A549 (cell line): ENCODE data around the gene GRM5. TPM values are rescaled to one million over a fixed set of nuclear protein-coding genes. Genes with fewer than 3 reads are reported as not detected.
"Not testable (repeated sequence)": the region's sequence is repeated elsewhere in the genome, so short reads cannot be mapped to it uniquely, and the experiment has no call there.

Experiments
- ATAC-seq, 2 experiments: fragments of 200-7000 bp in 1 of 2; fragments of >200 bp in 1 of 2; cut with Nextera tagmentation in 1 of 2; cut with Tn5 transposase in 1 of 2; 3 replicates each; pipeline versions ENCODE4 v1.8.0 to v1.9.1; 2018 to 2020; ENCODE audit warnings: mild to moderate bottlenecking in 1 of 2, moderate library complexity in 1 of 2
- CTCF ChIA-PET: fragments of 300-600 bp; sonication (Branson Sonifier 250); formaldehyde crosslinking; extraction: SDS; loops from one replicate; lab custom pipeline; 2021; ENCODE audit warnings: antibody characterized with exemption, inconsistent platforms; lab: Yijun Ruan, JAX
- POLR2A ChIA-PET: fragments of 350-600 bp; formaldehyde crosslinking; extraction: SDS; loops from one replicate; lab custom pipeline; 2021; ENCODE audit warnings: antibody characterized with exemption, inconsistent platforms; lab: Yijun Ruan, JAX
- DNase-seq, 2 experiments: peaks; one replicate each; pipeline versions ENCODE4 v3.0.0 to v3.0.0-alpha.2; 2011 to 2016; ENCODE audit warnings: low read depth in 1 of 2, low spot score in 1 of 2
- FAIRE-seq: peaks from 2 replicates; lab custom pipeline; 2011; peaks lifted over from hg19 to GRCh38; lab: Jason Lieb, UNC
- H3K27ac ChIP-seq, 2 experiments: fragments of >200 bp; sonication (Bioruptor Twin); formaldehyde crosslinking; 3 replicates each; pipeline ENCODE4 v1.5.1; 2016 to 2017
- H3K4me1 ChIP-seq: fragments of >200 bp; sonication (Bioruptor Twin); formaldehyde crosslinking; 3 replicates; pipeline ENCODE4 v1.6.1; 2016
- H3K4me2 ChIP-seq: fragments of >200 bp; sonication (Bioruptor Twin); formaldehyde crosslinking; 3 replicates; pipeline ENCODE4 v1.6.1; 2016
- H3K4me3 ChIP-seq: fragments of >200 bp; sonication (Bioruptor Twin); formaldehyde crosslinking; 3 replicates; pipeline ENCODE4 v1.5.1; 2016
- H3K9me3 ChIP-seq: fragments of >200 bp; sonication (Bioruptor Twin); formaldehyde crosslinking; 3 replicates; pipeline ENCODE4 v1.6.1; 2016
- BCL3 ChIP-seq: fragments of >200 bp; sonication (Bioruptor Twin); formaldehyde crosslinking; IDR thresholded peaks from 3 replicates; pipeline ENCODE4 v1.6.1; 2016
- CBX8 ChIP-seq: fragments of 200-600 bp; sonication (generic); IDR thresholded peaks from 2 replicates; pipeline ENCODE4 v1.6.1; 2016
- CHD2 ChIP-seq: fragments of 150-350 bp; IDR thresholded peaks from 2 replicates; pipeline ENCODE4 v1.6.1; 2014; ENCODE audit warnings: low read length; ENCODE audit not compliant: partially characterized antibody
- CTCF ChIP-seq: fragments of >200 bp; sonication (Bioruptor Twin); formaldehyde crosslinking; IDR thresholded peaks from 3 replicates; pipeline ENCODE4 v1.5.1; 2016
- E2F6 ChIP-seq: IDR thresholded peaks from 2 replicates; pipeline ENCODE4 v1.6.1; 2012; ENCODE audit warnings: low read depth, borderline replicate concordance
- FOSL2 ChIP-seq, 2 experiments: fragments of 450-650 bp in 1 of 2; fragments of >200 bp in 1 of 2; sonication (Bioruptor Twin) in 1 of 2; formaldehyde crosslinking; IDR thresholded peaks; 2 replicates each; pipeline versions ENCODE4 v1.5.0 to v1.6.1; 2016 to 2020; ENCODE audit warnings: mild to moderate bottlenecking in 1 of 2, moderate library complexity in 1 of 2
- HEYL ChIP-seq: fragments of 250-450 bp; sonication (Bioruptor Pico); IDR thresholded peaks from 2 replicates; pipeline ENCODE4 v1.8.0; 2021; ENCODE audit warnings: mild to moderate bottlenecking, moderate library complexity
- HOXB13 ChIP-seq: fragments of 250-450 bp; sonication (Bioruptor Pico); IDR thresholded peaks from 2 replicates; pipeline ENCODE4 v1.5.0; 2020; ENCODE audit warnings: low read depth, mild to moderate bottlenecking, moderate library complexity
- HOXB5 ChIP-seq: fragments of 250-450 bp; sonication (Bioruptor Pico); IDR thresholded peaks from 2 replicates; pipeline ENCODE4 v1.5.0; 2020; ENCODE audit warnings: mild to moderate bottlenecking, moderate library complexity
- KDM1A ChIP-seq: fragments of 200-600 bp; sonication (generic); IDR thresholded peaks from 2 replicates; pipeline ENCODE4 v1.6.1; 2016; ENCODE audit warnings: low read depth, mild to moderate bottlenecking
- NPAS2 ChIP-seq: fragments of 250-450 bp; sonication (Bioruptor Pico); IDR thresholded peaks from 2 replicates; pipeline ENCODE4 v1.8.0; 2022; ENCODE audit warnings: mild to moderate bottlenecking, moderate library complexity, borderline replicate concordance
- RAD21 ChIP-seq, 2 experiments: fragments of >200 bp in 1 of 2; sonication (Bioruptor Twin) in 1 of 2; formaldehyde crosslinking in 1 of 2; IDR thresholded peaks in 1 of 2; conservative IDR thresholded peaks in 1 of 2; 2 replicates in 1 of 2; 3 replicates in 1 of 2; pipeline ENCODE4 v1.6.1; 2012 to 2018; ENCODE audit warnings: inconsistent platforms in 1 of 2
- RNF2 ChIP-seq: fragments of 200-600 bp; sonication (generic); IDR thresholded peaks from 2 replicates; pipeline ENCODE4 v1.6.1; 2016; ENCODE audit warnings: low read depth, mild to moderate bottlenecking, antibody characterized with exemption, moderate library complexity, borderline replicate concordance
- SMC3 ChIP-seq: fragments of >200 bp; sonication (Bioruptor Twin); formaldehyde crosslinking; IDR thresholded peaks from 3 replicates; pipeline ENCODE4 v1.6.1; 2018; ENCODE audit warnings: inconsistent platforms
- WGBS: methylation state at CpG from one replicate; pipeline ENCODE4 v1.1.6; 2017; ENCODE audit errors: missing lambda C conversion rate; 5-methylcytosine and 5-hydroxymethylcytosine counted together
- polyA plus RNA-seq, 4 experiments: library from polyadenylated mRNA; depleted of rRNA in 3 of 4; stranded (reverse); fragments of >200 nt; fragmentation: RNase III in 1 of 4; extraction: RNeasy Plus Mini Kit Qiagen cat#74134 plus additional on column Dnase treatment in 1 of 4; gene quantifications; 2 replicates in 3 of 4; 3 replicates in 1 of 4; pipeline ENCODE4 v1.2.3, GENCODE V29; 2011 to 2017
- TF ChIP-seq, protein P1 (sequence below): fragments of 200-600 bp; sonication (generic); IDR thresholded peaks from 2 replicates; pipeline ENCODE4 v1.6.1; 2016; ENCODE audit warnings: antibody characterized with exemption, mild to moderate bottlenecking, moderate library complexity

Gene GRM5
- polyA plus RNA-seq, 2 of the 4 experiments (the other 2 are of a cell fraction) = 0.01 TPM; not detected in 1

- FAIRE-seq (no peak), DNase-seq (no peak), ATAC-seq (no peak)
- H3K4me2 ChIP-seq = no peak overlapping the region
- ChIA-PET POLR2A (no interaction called here), CTCF (no interaction called here)
- no peak for TF ChIP-seq HEYL (CRISPR knock-in tag)
- TF ChIP-seq, protein P1, sequence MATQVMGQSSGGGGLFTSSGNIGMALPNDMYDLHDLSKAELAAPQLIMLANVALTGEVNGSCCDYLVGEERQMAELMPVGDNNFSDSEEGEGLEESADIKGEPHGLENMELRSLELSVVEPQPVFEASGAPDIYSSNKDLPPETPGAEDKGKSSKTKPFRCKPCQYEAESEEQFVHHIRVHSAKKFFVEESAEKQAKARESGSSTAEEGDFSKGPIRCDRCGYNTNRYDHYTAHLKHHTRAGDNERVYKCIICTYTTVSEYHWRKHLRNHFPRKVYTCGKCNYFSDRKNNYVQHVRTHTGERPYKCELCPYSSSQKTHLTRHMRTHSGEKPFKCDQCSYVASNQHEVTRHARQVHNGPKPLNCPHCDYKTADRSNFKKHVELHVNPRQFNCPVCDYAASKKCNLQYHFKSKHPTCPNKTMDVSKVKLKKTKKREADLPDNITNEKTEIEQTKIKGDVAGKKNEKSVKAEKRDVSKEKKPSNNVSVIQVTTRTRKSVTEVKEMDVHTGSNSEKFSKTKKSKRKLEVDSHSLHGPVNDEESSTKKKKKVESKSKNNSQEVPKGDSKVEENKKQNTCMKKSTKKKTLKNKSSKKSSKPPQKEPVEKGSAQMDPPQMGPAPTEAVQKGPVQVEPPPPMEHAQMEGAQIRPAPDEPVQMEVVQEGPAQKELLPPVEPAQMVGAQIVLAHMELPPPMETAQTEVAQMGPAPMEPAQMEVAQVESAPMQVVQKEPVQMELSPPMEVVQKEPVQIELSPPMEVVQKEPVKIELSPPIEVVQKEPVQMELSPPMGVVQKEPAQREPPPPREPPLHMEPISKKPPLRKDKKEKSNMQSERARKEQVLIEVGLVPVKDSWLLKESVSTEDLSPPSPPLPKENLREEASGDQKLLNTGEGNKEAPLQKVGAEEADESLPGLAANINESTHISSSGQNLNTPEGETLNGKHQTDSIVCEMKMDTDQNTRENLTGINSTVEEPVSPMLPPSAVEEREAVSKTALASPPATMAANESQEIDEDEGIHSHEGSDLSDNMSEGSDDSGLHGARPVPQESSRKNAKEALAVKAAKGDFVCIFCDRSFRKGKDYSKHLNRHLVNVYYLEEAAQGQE = no peak
- TF ChIP-seq BCL3 = no peak
- no peak for TF ChIP-seq KDM1A
- TF ChIP-seq HOXB5 (CRISPR knock-in tag) = no peak
- TF ChIP-seq E2F6 = no peak
- TF ChIP-seq CBX8 = no peak
- no peak for TF ChIP-seq NPAS2 (CRISPR knock-in tag)
- TF ChIP-seq HOXB13 (CRISPR knock-in tag) = no peak
- TF ChIP-seq CHD2 = no peak
- H3K27ac ChIP-seq = no peak overlapping the region
- H3K4me3 ChIP-seq = no peak overlapping the region
- H3K4me1 ChIP-seq = no peaks in the 10 kb centered on the region
- H3K9me3 ChIP-seq = no peaks in the 10 kb centered on the region
- 29% methylated on average over 2 of the region's 2 CpGs for WGBS
Observed at GRCh38 chr11:88909500-88909899, 156.3 kb downstream of the GRM5 start.

DNA sequence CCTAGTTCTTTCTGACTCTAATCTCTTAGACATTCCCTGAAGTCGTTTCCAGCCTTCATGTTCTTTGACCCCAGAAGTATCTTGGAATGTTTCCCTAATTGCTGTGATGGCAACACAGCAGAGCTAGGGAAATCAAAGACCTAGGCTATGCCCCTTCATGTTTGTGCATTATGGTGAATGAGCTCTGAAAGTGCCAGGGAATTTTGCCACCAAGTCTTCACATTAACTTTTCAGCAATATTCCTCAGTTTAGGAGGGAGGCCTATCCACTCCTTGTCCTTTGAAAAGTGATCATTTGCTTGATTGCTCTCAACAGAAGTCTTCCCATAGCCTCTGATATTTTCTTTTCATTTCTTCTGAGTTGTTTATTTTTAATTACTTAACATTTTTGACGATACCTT, 164.3 kb downstream of the GRM5 start:
- 27% methylated on average over 2 of the region's 2 CpGs for WGBS
- DNase-seq, H3K27ac ChIP-seq, H3K4me1 ChIP-seq, H3K4me2 ChIP-seq, ATAC-seq, H3K4me3 ChIP-seq, H3K9me3 ChIP-seq, CTCF ChIA-PET, FAIRE-seq, POLR2A ChIA-PET: not testable (repeated sequence)

GRCh38 chr11:88888855-88889254, 176.9 kb downstream of the GRM5 start:
- ATAC-seq, CTCF ChIA-PET, H3K27ac ChIP-seq, H3K4me3 ChIP-seq, H3K9me3 ChIP-seq, H3K4me1 ChIP-seq, H3K4me2 ChIP-seq, DNase-seq, POLR2A ChIA-PET: not testable (repeated sequence)
- 0% methylated on average over 1 of the region's 1 CpG for WGBS
- FAIRE-seq = peak; percentile 84

GRCh38 chr11:88886796-88887195, 179.0 kb downstream of the GRM5 start:
- ChIA-PET CTCF (interaction anchor here (0.6 to 2.6 kb wide), 21 partner anchors 16 to 1570 kb away, joined by 3 to 15 read pairs (median 4); no protein-coding TSS in a partner anchor), POLR2A (no interaction called here)
- 13% methylated on average over 3 of the region's 3 CpGs for WGBS
- ATAC-seq (peak; percentile 83 to 91; a peak in 5 of 6 replicates), DNase-seq (peak; percentile 6 to 57), FAIRE-seq (no peak)
- H3K27ac ChIP-seq = no peak overlapping the region
- H3K9me3 ChIP-seq = no peaks in the 10 kb centered on the region
- H3K4me2 ChIP-seq = no peak overlapping the region
- H3K4me1 ChIP-seq = no peaks in the 10 kb centered on the region
- H3K4me3 ChIP-seq = no peak overlapping the region
- peak; percentile 66 to 76 for TF ChIP-seq RAD21 (conservative IDR thresholded peaks at IDR 0.05 in 1 of 2, IDR thresholded peaks at IDR 0.05 in 1 of 2)
- TF ChIP-seq CBX8 = no peak
- peak; percentile 44; the same call in 2 of the 3 replicates for TF ChIP-seq SMC3
- TF ChIP-seq FOSL2 (IDR thresholded peaks at IDR 0.05) = no peak
- no peak for TF ChIP-seq FOSL2 (CRISPR knock-in tag; IDR thresholded peaks at IDR 0.05)
- TF ChIP-seq CTCF = peak; percentile 47
- no peak for TF ChIP-seq RNF2
- TF ChIP-seq, all 56 proteins: peak for 3

GRCh38 chr11:88882800-88883199, 183.0 kb downstream of the GRM5 start:
- H3K4me1 ChIP-seq, H3K4me2 ChIP-seq, ATAC-seq, POLR2A ChIA-PET, H3K27ac ChIP-seq, FAIRE-seq, H3K9me3 ChIP-seq, H3K4me3 ChIP-seq, DNase-seq: not testable (repeated sequence)
- 25% methylated on average over 3 of the region's 3 CpGs for WGBS
- CTCF ChIA-PET = interaction anchor here (0.6 kb wide), 1 partner anchor 453 kb away, joined by 3 read pairs; no protein-coding TSS in a partner anchor
